Activated CD8-positive, alpha-beta T cell treated with anti-CD3 and anti-CD28 coated beads, Interleukin-2, amount 10 ng/mL, durations not matched to agents 7 days and 5 days (primary cell): ENCODE data around the gene CTSG. TPM values are rescaled to one million over a fixed set of nuclear protein-coding genes. Genes with fewer than 3 reads are reported as not detected.
"Not testable (repeated sequence)": the region's sequence is repeated elsewhere in the genome, so short reads cannot be mapped to it uniquely, and the experiment has no call there.

ENCODE experiments used
- ATAC-seq: fragments of 150-1000 bp; cut with Tn5 transposase; one replicate; pipeline ENCODE4 v1.10.0; 2021; ENCODE audit warnings: moderate library complexity
- CTCF ChIA-PET: fragments of 350-600 bp; sonication (Branson Sonifier 250); formaldehyde crosslinking; loops from one replicate; lab custom pipeline; 2021; ENCODE audit warnings: antibody characterized with exemption; lab: Charles Lee
- POLR2A ChIA-PET: fragments of 350-600 bp; sonication (Branson Sonifier 250); formaldehyde crosslinking; loops from one replicate; lab custom pipeline; 2021; ENCODE audit warnings: antibody characterized with exemption; lab: Charles Lee
- DNase-seq: peaks from one replicate; pipeline ENCODE4 v3.0.0-alpha.2; 2020
- H3K27ac Mint-ChIP-seq: one replicate; pipeline ENCODE4 v1.8.0; 2021; ENCODE audit warnings: mild to moderate bottlenecking, mixed read lengths
- H3K27me3 Mint-ChIP-seq: one replicate; pipeline ENCODE4 v1.8.0; 2021; ENCODE audit warnings: low read depth, mixed read lengths
- H3K36me3 Mint-ChIP-seq: one replicate; pipeline ENCODE4 v1.8.0; 2021; ENCODE audit warnings: low read depth, mixed read lengths
- H3K4me1 Mint-ChIP-seq: one replicate; pipeline ENCODE4 v1.8.0; 2021; ENCODE audit warnings: low read depth, mixed read lengths
- H3K4me3 Mint-ChIP-seq: one replicate; pipeline ENCODE4 v1.8.0; 2021; ENCODE audit warnings: mild to moderate bottlenecking, mixed read lengths
- H3K9me3 Mint-ChIP-seq: one replicate; pipeline ENCODE4 v1.8.0; 2022; ENCODE audit warnings: mixed read lengths; ENCODE audit not compliant: insufficient read depth
- total RNA-seq, 2 experiments: library from RNA; stranded (reverse); gene quantifications; one replicate each; pipeline ENCODE4 v1.2.3, GENCODE V29; 2021

The CTSG gene
- total RNA-seq, 2 experiments from 2014 or later: 0.32 to 0.47 TPM

DNA sequence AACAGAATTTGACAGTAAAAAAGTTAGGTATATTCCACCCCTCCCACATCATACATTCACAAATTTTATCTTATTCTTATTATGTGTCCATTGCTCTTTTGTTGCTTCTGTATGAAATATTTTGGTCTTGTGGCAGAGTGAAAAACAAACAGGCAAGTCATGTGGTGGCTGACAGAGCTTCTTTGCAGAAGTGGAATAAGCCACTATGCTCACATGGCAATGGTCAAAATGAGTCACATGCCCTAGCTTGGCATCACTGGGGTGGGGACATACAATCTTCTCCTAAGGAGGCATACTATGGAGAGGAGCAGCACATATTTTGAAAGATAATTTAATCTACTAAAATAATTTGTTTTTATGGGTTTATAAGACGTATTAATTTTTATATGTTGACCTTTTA lies 40.3 kb downstream of the CTSG start:
- CTCF ChIA-PET: interaction anchor here (1.2 kb wide), 1 partner anchor 70 kb away, joined by 3 read pairs; no protein-coding TSS in a partner anchor
- peak; percentile 26 for DNase-seq
- Mint-ChIP-seq H3K4me1 (peaks cover 14% of the 10 kb centered on the region), H3K36me3 (no peaks in the 10 kb centered on the region), H3K9me3 (peaks cover 13% of the 10 kb centered on the region), H3K27me3 (peaks cover 17% of the 10 kb centered on the region), H3K4me3 (no peak overlapping the region), H3K27ac (no peak overlapping the region)
- ATAC-seq: no peak
- POLR2A ChIA-PET: no interaction called here

DNA sequence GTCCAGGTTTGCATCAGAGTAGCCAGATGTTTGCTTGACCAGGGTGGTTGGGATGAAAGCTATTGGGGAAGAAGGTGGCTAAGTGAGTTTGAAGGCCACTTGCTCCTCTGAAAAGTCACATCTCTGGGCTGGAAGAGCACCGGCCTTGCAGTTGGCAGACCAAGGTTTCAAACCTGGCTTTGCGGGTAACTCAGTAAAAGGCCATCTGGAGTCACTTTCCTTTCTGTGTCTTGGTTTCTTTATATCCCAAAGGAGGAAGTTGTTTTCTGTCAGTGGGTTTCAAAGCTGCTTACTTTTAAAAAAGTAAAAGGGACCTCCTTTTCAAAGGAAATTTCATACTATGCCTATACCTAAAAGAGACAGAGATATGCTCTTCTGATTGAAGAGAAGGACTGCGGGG lies 41.8 kb downstream of the CTSG start:
- ChIA-PET CTCF (interaction anchor here (1.4 kb wide), 1 partner anchor 599 kb away, joined by 5 read pairs; no protein-coding TSS in a partner anchor), POLR2A (no interaction called here)
- Mint-ChIP-seq H3K4me1 (peaks cover 14% of the 10 kb centered on the region), H3K36me3 (no peaks in the 10 kb centered on the region), H3K9me3 (peaks cover 5% of the 10 kb centered on the region), H3K27ac (no peak overlapping the region), H3K27me3 (peaks cover 15% of the 10 kb centered on the region), H3K4me3 (no peak overlapping the region)
- no peak for ATAC-seq
- DNase-seq: no peak

- H3K27me3 Mint-ChIP-seq: peaks cover 28% of the 10 kb centered on the region
- H3K9me3 Mint-ChIP-seq, DNase-seq, ATAC-seq, H3K4me1 Mint-ChIP-seq, H3K27ac Mint-ChIP-seq, CTCF ChIA-PET, H3K4me3 Mint-ChIP-seq, POLR2A ChIA-PET, H3K36me3 Mint-ChIP-seq: not testable (repeated sequence)
Observed at GRCh38 chr14:24525877-24526620, 50.0 kb downstream of the CTSG start.

Other genes starting within 250 kb of the CTSG start
- 1 to 10 TPM; 3.4 to 4.7 TPM for gene ADCY4, start 241.2 kb downstream of the CTSG start, total RNA-seq
- 10 to 100 TPM; 26.9 to 28.6 TPM for gene RIPK3, start 236.3 kb downstream of the CTSG start, total RNA-seq
- gene NFATC4, start 208.1 kb downstream of the CTSG start, total RNA-seq: not detected
- under 1 TPM; 0.21 to 0.52 TPM for gene NYNRIN, start 177.2 kb downstream of the CTSG start, total RNA-seq
- 1 to 10 TPM; 1.1 to 1.3 TPM for gene CBLN3, start 146.6 kb downstream of the CTSG start, total RNA-seq
- gene KHNYN, start 146.3 kb downstream of the CTSG start, total RNA-seq: 10 to 100 TPM; 55.4 to 58.9 TPM
- gene SDR39U1, start 133.5 kb downstream of the CTSG start, total RNA-seq: 10 to 100 TPM; 47.6 to 58.6 TPM
- gene CMA1, start 68.0 kb downstream of the CTSG start, total RNA-seq: under 1 TPM; 0.52 to 0.82 TPM
- gene GZMH, start 33.4 kb upstream of the CTSG start, total RNA-seq: 1 to 10 TPM; 9.0 to 9.9 TPM
- gene GZMB, start 57.9 kb upstream of the CTSG start, total RNA-seq: 100 to 1,000 TPM; 354 to 368 TPM